MM.1S (cell line): ENCODE data around the gene PLBD2.

Source experiments
- CTCF ChIP-seq: fragments of 300-600 bp; sonication (generic); IDR thresholded peaks from 2 replicates; pipeline ENCODE4 v1.5.1; 2016; ENCODE audit warnings: antibody characterized with exemption, low read length, mixed read lengths
- EZH2 ChIP-seq: fragments of 300-600 bp; sonication (generic); optimal IDR thresholded peaks from 2 replicates; pipeline ENCODE3; 2017; ENCODE audit warnings: low read depth, mild to moderate bottlenecking, antibody characterized with exemption, low read length, mixed read lengths

DNA sequence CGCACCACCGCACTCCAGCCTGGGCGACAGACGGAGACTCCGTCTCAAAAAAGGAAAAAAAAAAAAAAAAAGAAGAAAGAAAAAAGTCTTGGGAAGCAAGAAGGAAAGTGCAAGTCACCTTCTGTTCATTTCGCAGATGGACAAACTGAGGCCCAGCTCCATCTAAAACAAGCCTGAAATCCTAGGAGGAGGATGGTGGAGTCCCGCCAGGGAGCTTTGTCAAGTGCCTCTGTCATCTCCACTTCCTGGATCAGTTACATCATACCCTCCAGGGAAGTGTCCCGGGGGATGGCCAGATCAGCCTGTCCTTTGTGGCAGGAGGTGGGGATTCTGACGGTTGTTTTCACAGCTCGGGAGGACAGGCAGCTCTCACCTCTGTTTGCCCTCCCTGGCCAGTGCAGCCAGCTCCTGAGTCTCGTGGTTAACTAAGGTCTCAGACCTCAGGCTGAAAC is 55.1 kb downstream of the PLBD2 start:
- no peak for TF ChIP-seq EZH2
- no peak for TF ChIP-seq CTCF
